SHP77 (cell line): ENCODE results near the gene PRKAR1B.

Experiments used
- DNase-seq, 2 experiments: peaks; one replicate each; lab custom pipeline; 2025; lab: John Stamatoyannopoulos, UW

PRKAR1B gene

DNA sequence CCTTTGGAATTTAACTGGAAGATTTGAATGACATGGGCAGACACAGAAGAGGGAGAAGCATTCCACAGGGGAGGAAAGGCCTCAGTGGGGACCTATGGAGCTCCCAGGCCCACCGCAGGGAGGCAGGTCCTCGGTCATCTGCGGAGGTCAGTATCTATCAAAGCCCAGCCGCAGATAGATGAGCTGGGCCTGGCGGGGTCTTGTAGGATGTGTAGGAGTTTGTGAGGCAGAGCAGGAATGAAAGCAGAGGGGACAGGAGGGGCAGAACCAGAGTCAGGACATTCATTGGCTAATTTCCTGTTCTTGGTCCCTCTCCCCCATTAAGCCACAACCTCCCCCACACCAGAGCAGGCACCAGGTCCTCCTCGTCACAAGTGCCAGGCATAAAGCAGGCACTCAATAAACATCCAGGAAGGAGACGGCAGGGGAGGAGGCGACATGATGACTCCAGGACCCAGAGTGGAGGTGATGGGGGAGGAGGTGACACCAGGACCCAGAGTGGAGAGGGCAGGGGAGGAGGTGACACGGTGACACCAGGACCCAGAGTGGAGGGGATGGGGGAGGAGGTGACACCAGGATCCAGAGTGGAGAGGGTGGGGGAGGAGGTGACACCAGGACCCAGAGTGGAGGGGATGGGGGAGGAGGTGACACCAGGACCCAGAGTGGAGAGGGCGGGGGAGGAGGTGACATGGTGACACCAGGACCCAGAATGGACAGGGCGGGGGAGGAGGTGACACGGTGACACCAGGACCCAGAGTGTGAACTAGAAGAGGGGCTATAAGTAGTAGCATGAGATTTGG lies 123.7 kb downstream of the PRKAR1B start:
- DNase-seq: no peak

GRCh38 chr7:602341-603141 lies 124.5 kb downstream of the PRKAR1B start:
- DNase-seq: no peak

DNA sequence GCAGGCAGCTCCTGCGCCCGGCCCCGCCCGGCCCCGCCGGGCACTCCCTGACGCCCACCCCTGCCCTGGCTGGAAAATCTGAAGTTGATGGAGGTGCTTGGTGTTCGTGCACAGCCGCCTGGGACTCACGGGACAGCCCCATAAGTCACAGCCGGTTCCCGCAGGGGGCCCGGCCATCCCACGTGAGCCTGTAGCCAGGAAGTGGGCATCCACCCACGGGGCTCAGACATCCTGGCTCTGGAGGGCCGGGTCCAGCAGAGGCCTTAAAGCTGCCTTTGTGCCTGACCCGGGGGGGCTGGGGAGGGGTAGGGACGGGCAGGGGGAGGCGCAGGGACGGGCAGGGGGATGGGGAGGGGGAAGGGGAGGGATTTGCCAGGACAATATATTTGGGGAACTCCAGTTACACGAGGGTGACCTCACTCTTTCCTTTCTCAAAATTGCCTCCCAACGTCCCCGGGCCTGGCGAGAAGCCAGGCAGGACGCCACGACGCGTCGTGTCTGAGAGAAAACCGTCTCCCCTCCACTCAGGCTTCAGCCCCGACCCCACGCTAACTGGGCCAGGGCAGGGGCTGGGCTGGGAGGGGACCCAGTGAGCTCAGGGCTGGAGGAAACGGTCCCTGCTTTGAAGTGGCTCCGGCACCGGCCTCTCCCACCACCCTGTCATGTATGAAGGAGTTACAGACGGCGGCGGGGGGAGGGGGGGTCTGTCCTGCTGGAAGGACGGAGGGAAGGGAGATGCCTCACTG lies 125.3 kb downstream of the PRKAR1B start:
- no peak for DNase-seq

GRCh38 chr7:601036-601594 lies 126.0 kb downstream of the PRKAR1B start:
- DNase-seq: no peak

GRCh38 chr7:600149-601035 lies 126.7 kb downstream of the PRKAR1B start:
- no peak for DNase-seq

- DNase-seq: no peak
These were observed 128.2 kb downstream of the PRKAR1B start for GRCh38 chr7:598899-599298.

GRCh38 chr7:597348-598178 lies 129.5 kb downstream of the PRKAR1B start:
- DNase-seq: no peak

DNA sequence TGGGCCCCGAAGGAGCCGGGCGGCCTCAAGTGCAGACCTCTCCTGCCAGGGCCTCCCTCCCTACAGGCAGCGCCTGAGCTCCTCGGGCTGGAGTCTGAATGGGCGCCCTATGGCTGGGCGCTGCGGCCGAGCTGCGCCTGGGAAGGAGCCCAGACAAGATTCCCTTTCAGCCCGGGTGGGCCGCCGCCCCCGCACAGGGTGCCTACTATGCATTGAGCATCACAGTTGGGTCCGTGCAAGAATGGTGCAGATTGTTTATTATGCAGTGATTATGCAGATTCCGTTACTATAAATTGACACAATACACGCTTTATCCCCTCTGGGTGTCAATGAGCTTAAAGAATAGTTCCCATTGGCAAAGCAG lies 130.3 kb downstream of the PRKAR1B start:
- DNase-seq: no peak

GRCh38 chr7:596071-596818 lies 130.8 kb downstream of the PRKAR1B start:
- no peak for DNase-seq

GRCh38 chr7:595621-596010 lies 131.5 kb downstream of the PRKAR1B start:
- DNase-seq: no peak

GRCh38 chr7:594920-595620 lies 132.0 kb downstream of the PRKAR1B start:
- no peak for DNase-seq

GRCh38 chr7:594212-594913 lies 132.7 kb downstream of the PRKAR1B start:
- DNase-seq: no peak

DNA sequence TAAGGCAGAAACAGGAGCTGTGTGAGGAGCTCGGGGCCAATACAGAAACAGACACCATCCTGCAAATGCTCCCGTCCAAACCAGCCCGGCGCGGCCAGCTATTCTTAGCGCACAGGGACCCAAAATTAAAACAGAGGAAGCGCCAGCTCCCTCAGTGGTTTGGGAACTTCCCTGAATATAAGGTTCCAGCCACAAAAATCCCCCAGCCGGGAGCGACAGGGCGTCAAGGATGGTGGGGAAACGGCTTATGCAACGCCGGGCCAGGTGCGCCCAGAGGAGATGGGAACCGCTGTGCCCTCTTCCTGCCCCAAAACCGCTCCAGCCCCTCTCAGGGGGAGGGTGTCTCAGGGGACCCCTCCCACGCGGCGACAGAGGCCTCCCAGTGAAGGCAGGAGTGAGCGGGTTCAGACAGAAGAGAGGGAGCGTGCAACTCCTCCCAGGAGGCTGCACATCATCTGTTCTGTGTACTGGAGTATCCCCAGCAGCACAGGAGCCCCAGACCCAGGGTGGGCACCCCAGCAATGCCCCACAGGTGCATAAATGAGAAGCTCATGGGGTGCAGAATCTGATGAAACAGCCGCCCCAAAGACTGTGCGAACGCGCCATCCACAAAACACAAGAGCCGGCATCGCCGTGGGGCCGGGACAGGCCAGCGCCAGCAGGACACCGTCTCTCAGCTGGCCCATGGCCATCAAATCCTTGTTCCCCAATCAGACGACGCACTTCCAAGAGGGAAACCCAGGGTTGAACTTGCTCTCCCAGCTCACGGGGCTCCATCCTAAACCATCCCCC lies 133.6 kb downstream of the PRKAR1B start:
- no peak for DNase-seq

- no peak for DNase-seq
These were observed 135.0 kb downstream of the PRKAR1B start for GRCh38 chr7:591856-592628.

GRCh38 chr7:590731-591551 lies 136.1 kb downstream of the PRKAR1B start:
- DNase-seq: no peak
